NCI-H146 treated with DMSO at 0.1 percent for 48 hours (cell line): ENCODE data around the gene ZBED4.
"Not testable (repeated sequence)": the region's sequence is repeated elsewhere in the genome, so short reads cannot be mapped to it uniquely, and the experiment has no call there.

Source experiments
- DNase-seq: peaks from one replicate; lab custom pipeline; 2025; ENCODE audit not compliant: unreplicated experiment; lab: John Stamatoyannopoulos, UW

Gene ZBED4

GRCh38 chr22:49826603-49827270 is 26.9 kb upstream of the ZBED4 start:
- no peak for DNase-seq

GRCh38 chr22:49827271-49827852 is 26.3 kb upstream of the ZBED4 start:
- no peak for DNase-seq

GRCh38 chr22:49827853-49828598 is 25.6 kb upstream of the ZBED4 start, which contains the start of gene BRD1:
TSS of gene BRD1 (minus strand) at chr22:49827873. CDS start at chr22:49824317, 3,556 bp downstream.
- DNase-seq = no peak

GRCh38 chr22:49828599-49828965 is 25.1 kb upstream of the ZBED4 start:
- DNase-seq = no peak

GRCh38 chr22:49829044-49829853 is 24.4 kb upstream of the ZBED4 start:
- no peak for DNase-seq

- DNase-seq = no peak
These were observed 20.2 kb upstream of the ZBED4 start for GRCh38 chr22:49833340-49834007.

GRCh38 chr22:49838771-49839717 is 14.6 kb upstream of the ZBED4 start:
- no peak for DNase-seq

GRCh38 chr22:49845241-49845640 is 8.4 kb upstream of the ZBED4 start:
- DNase-seq = no peak

GRCh38 chr22:49845666-49846459 is 7.8 kb upstream of the ZBED4 start:
- no peak for DNase-seq

- no peak for DNase-seq
These were observed 5.6 kb upstream of the ZBED4 start for GRCh38 chr22:49847751-49848689.

- no peak for DNase-seq
These were observed 4.9 kb upstream of the ZBED4 start for GRCh38 chr22:49848690-49849160.

- DNase-seq = no peak
These were observed 4.3 kb upstream of the ZBED4 start for GRCh38 chr22:49849161-49850020.

GRCh38 chr22:49850021-49850911 is 3.4 kb upstream of the ZBED4 start:
- no peak for DNase-seq

GRCh38 chr22:49850959-49851802 is 2.5 kb upstream of the ZBED4 start:
- no peak for DNase-seq

GRCh38 chr22:49852568-49852897 is 1.1 kb upstream of the ZBED4 start:
- not testable (repeated sequence) for DNase-seq
